Glutamatergic neuron (in vitro differentiated cells): ENCODE measurements around the gene INAFM2. TPM values are rescaled to one million over a fixed set of nuclear protein-coding genes. Genes with fewer than 3 reads are reported as not detected.

Source experiments
- DNase-seq: peaks from one replicate; pipeline ENCODE4 v3.0.0; 2022
- H3K27ac Mint-ChIP-seq: one replicate; pipeline ENCODE4 v1.8.0; 2020; ENCODE audit warnings: mild to moderate bottlenecking, mixed read lengths, inconsistent platforms; ENCODE audit not compliant: unreplicated experiment
- H3K27me3 Mint-ChIP-seq: one replicate; pipeline ENCODE4 v1.8.0; 2020; ENCODE audit warnings: mild to moderate bottlenecking, moderate library complexity, mixed read lengths, inconsistent platforms; ENCODE audit not compliant: unreplicated experiment
- H3K36me3 Mint-ChIP-seq: one replicate; pipeline ENCODE4 v1.8.0; 2020; ENCODE audit warnings: mild to moderate bottlenecking, mixed read lengths, inconsistent platforms; ENCODE audit not compliant: unreplicated experiment
- H3K4me1 Mint-ChIP-seq: one replicate; pipeline ENCODE4 v1.8.0; 2020; ENCODE audit warnings: mild to moderate bottlenecking, low read depth, mixed read lengths, inconsistent platforms; ENCODE audit not compliant: unreplicated experiment
- H3K4me3 Mint-ChIP-seq: one replicate; pipeline ENCODE4 v1.8.0; 2020; ENCODE audit warnings: mild to moderate bottlenecking, mixed read lengths, inconsistent platforms; ENCODE audit not compliant: unreplicated experiment
- H3K9me3 Mint-ChIP-seq: one replicate; pipeline ENCODE4 v1.8.0; 2020; ENCODE audit warnings: mild to moderate bottlenecking, moderate library complexity, mixed read lengths, inconsistent platforms; ENCODE audit not compliant: unreplicated experiment
- long read RNA-seq: library from polyadenylated mRNA; unstranded; transcript quantifications from one replicate; pipeline ENCODE4 v2.0.0, GENCODE V29; 2020; ENCODE audit not compliant: unreplicated experiment
- total RNA-seq: library from RNA; stranded (reverse); fragmentation: NEBNext Ultra II Directional; extraction: Animal tissue kit (Norgen Biotek cat#: 25700); gene quantifications from one replicate; pipeline ENCODE4 v1.2.1, GENCODE V29; 2021; ENCODE audit not compliant: unreplicated experiment
- TF ChIP-seq, protein P1 (sequence below): fragments of 200-600 bp; sonication (generic); IDR thresholded peaks from one replicate; pipeline ENCODE4 v1.5.0; 2021; ENCODE audit not compliant: partially characterized antibody, unreplicated experiment

Gene INAFM2
- total RNA-seq = 15.9 TPM
- long read RNA-seq = 0 reads

DNA sequence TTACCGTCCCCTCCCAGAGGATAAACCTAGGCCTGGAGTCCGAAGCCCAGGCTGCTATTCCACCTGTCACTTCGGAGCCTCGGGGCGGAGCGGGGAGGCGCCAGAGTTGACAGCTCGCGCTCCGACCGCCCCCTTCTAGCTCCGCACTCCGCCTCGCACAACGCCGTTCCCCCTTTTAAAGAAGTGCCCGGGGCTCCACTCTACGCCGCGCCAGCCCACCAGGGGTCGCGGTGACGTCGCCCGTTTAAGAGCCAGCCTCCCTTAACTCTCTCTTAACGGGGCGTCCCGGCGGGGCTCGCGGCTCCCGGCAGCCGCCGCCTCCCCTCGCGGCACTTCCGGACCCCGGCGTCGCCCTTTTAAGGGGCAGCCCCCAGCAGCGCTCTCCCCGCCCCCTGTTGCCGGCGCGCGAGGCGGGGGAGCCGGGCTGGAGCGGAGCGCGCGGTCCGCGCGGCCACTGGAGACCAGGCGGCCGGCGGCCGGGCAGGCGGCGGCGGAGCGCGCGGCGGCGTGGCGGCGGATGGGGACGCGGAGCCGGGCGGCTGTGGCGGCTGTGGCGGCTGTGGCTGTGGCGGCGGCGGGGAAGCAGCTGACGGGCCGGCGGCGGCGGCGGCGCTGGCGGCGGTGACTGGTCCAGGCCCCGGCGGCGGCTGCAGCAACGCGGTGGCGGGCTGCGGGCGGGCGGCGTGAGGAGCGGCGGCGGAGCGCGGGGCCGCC, at the start of gene INAFM2:
INAFM2 (plus strand) TSS at position 454 of the 714 bp plus-strand sequence. CDS start 364 bp downstream, outside the sequence.
- Mint-ChIP-seq H3K9me3 (peaks cover 10% of the 10 kb centered on the region), H3K4me3 (peak within 1 kb of the TSS; percentile 81), H3K27me3 (peaks cover 6% of the 10 kb centered on the region), H3K27ac (no peak within 1 kb of the TSS), H3K4me1 (peaks cover 35% of the 10 kb centered on the region), H3K36me3 (no peaks in the 10 kb centered on the region)
- peak; percentile 95 for DNase-seq
- TF ChIP-seq, protein P1, sequence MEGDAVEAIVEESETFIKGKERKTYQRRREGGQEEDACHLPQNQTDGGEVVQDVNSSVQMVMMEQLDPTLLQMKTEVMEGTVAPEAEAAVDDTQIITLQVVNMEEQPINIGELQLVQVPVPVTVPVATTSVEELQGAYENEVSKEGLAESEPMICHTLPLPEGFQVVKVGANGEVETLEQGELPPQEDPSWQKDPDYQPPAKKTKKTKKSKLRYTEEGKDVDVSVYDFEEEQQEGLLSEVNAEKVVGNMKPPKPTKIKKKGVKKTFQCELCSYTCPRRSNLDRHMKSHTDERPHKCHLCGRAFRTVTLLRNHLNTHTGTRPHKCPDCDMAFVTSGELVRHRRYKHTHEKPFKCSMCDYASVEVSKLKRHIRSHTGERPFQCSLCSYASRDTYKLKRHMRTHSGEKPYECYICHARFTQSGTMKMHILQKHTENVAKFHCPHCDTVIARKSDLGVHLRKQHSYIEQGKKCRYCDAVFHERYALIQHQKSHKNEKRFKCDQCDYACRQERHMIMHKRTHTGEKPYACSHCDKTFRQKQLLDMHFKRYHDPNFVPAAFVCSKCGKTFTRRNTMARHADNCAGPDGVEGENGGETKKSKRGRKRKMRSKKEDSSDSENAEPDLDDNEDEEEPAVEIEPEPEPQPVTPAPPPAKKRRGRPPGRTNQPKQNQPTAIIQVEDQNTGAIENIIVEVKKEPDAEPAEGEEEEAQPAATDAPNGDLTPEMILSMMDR = peak; percentile 77

DNA sequence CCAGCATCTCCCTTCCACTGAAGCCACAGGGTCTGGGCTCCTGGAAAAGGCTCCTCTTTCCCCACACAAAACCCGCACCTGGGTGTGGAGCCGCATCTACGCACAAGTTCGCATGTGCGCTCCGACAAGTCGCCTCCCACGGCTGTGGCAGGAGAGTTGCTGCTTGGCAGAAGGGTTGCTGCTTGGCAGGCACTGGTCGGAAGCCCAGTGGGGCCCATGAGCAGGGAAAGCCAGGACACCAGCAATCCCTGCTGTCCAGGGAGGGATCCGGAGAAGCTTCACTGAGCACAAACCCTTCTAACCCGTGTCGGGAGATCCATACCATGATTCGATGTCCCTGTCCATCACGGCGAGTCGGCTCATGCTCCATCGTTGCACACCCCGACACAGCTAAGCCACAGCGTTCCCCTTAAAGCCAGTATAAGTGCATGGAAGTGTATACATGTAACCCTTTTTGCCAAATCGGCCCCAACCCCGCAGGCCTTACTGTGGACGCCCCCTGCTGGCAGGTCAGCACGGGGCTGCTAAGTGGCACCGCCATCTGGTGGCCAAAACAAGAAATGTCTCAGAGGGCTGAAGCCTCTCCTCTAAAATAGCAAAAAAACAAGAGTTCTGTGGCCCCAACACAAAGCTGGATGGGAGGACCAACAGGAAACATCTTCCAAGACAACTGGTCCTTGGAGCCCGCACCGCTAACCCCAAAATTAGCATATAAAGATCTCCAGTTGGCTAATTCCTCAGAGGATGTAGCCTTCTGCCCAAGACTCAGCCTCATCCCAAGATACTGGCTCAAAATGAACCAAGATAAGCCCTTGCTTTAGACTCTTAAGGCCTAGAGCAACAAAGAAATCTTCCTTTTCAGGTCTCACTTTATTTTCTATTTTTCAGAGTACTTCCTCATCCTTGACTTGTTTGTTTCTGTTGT, 48.9 kb upstream of the INAFM2 start:
- Mint-ChIP-seq H3K4me3 (peak overlapping the region; percentile 7), H3K27me3 (peaks cover 14% of the 10 kb centered on the region), H3K4me1 (peaks cover 2% of the 10 kb centered on the region), H3K36me3 (no peaks in the 10 kb centered on the region), H3K9me3 (peaks cover 3% of the 10 kb centered on the region), H3K27ac (no peak overlapping the region)
- DNase-seq = peak; percentile 90
- TF ChIP-seq, protein P1 = peak; percentile 100

- Mint-ChIP-seq H3K4me1 (peaks cover 2% of the 10 kb centered on the region), H3K36me3 (no peaks in the 10 kb centered on the region), H3K27ac (no peak overlapping the region), H3K9me3 (peaks cover 3% of the 10 kb centered on the region), H3K4me3 (no peak overlapping the region), H3K27me3 (peaks cover 19% of the 10 kb centered on the region)
- TF ChIP-seq, protein P1 = no peak
- no peak for DNase-seq
These were observed 48.0 kb upstream of the INAFM2 start for GRCh38 chr15:40275523-40275922.

GRCh38 chr15:40275954-40276353, 47.5 kb upstream of the INAFM2 start:
- H3K36me3 Mint-ChIP-seq = no peaks in the 10 kb centered on the region
- H3K4me3 Mint-ChIP-seq = no peak overlapping the region
- no peak overlapping the region for H3K27ac Mint-ChIP-seq
- peaks cover 2% of the 10 kb centered on the region for H3K4me1 Mint-ChIP-seq
- H3K9me3 Mint-ChIP-seq = peaks cover 3% of the 10 kb centered on the region
- DNase-seq = no peak
- TF ChIP-seq, protein P1 = no peak
- H3K27me3 Mint-ChIP-seq = peaks cover 23% of the 10 kb centered on the region
